K562 (cell line): Measurements from ENCODE around the gene MRPS10. TPM values are rescaled to one million over a fixed set of nuclear protein-coding genes. Genes with fewer than 3 reads are reported as not detected.

Source experiments
- ATAC-seq: fragments of 200-7000 bp; cut with Tn5 transposase; 3 replicates; pipeline ENCODE4 v1.9.1; 2020; ENCODE audit warnings: moderate library complexity
- BruUV-seq: library from RNA; stranded (reverse); fragments of 400-500 nt; replicated peaks from 2 replicates; lab custom pipeline; 2021; lab: Mats Ljungman, UMichigan
- CTCF ChIA-PET: fragments of 300-600 bp; formaldehyde crosslinking; extraction: SDS; loops from one replicate; lab custom pipeline; 2021; ENCODE audit warnings: low intra/inter-chr PET ratio; lab: Yijun Ruan, JAX
- POLR2A ChIA-PET: fragments of 300-600, 350-650 bp; sonication (Branson Sonifier 250); formaldehyde crosslinking; extraction: SDS; loops from one replicate; lab custom pipeline; 2021; ENCODE audit warnings: antibody characterized with exemption, inconsistent platforms; lab: Yijun Ruan, JAX
- DNase-seq, 4 experiments: peaks; one replicate each; pipeline versions ENCODE4 v3.0.0 to v3.0.0-alpha.2; 2011 to 2018; ENCODE audit warnings: low spot score in 3 of 4, mixed read lengths in 3 of 4; ENCODE audit errors: extremely low read depth in 1 of 4
- FAIRE-seq: peaks from 2 replicates; lab custom pipeline; 2011; peaks lifted over from hg19 to GRCh38; lab: Jason Lieb, UNC
- H2AFZ ChIP-seq: 2 replicates; pipeline ENCODE4 v1.6.0; 2011; ENCODE audit warnings: low read depth, low read length, control low read depth, inconsistent platforms
- H3K27ac ChIP-seq: fragments of 200-600 bp; 3 replicates; pipeline ENCODE4 v1.8.0; 2011; ENCODE audit warnings: low read depth, mild to moderate bottlenecking, control low read depth, inconsistent platforms, low read length, moderate library complexity, mixed read lengths; ENCODE audit errors: extremely low read depth
- H3K27me3 ChIP-seq, 2 experiments: fragments of 300-600 bp in 1 of 2; 2 replicates in 1 of 2; 3 replicates in 1 of 2; pipeline versions ENCODE4 v1.6.0 to v1.8.0; 2011; ENCODE audit warnings: inconsistent platforms in 2 of 2, low read length in 2 of 2, mild to moderate bottlenecking in 1 of 2, mixed read lengths in 1 of 2, moderate library complexity in 1 of 2; ENCODE audit not compliant: control insufficient read depth in 2 of 2, insufficient read depth in 2 of 2
- H3K36me3 ChIP-seq: fragments of 300-600 bp; 3 replicates; pipeline ENCODE4 v1.8.0; 2011; ENCODE audit warnings: mild to moderate bottlenecking, low read length, inconsistent platforms; ENCODE audit not compliant: control insufficient read depth, insufficient read depth
- H3K4me1 ChIP-seq, 2 experiments: fragments of 200-600 bp in 1 of 2; replicated peaks in 1 of 2; 2 replicates in 1 of 2; 3 replicates in 1 of 2; pipeline versions ENCODE4 v1.5.1 to v1.8.0; 2011; ENCODE audit warnings: inconsistent platforms in 2 of 2, low read length in 2 of 2, mild to moderate bottlenecking in 1 of 2, mixed read lengths in 1 of 2, moderate library complexity in 1 of 2; ENCODE audit not compliant: control insufficient read depth in 2 of 2, insufficient read depth in 2 of 2
- H3K4me2 ChIP-seq: 2 replicates; pipeline ENCODE4 v1.6.1; 2011; ENCODE audit warnings: low read length, control low read depth, inconsistent platforms, mixed read lengths; ENCODE audit not compliant: insufficient read depth
- H3K4me3 ChIP-seq: fragments of 200-600 bp; sonication (generic), shearing (Covaris generic); 2 replicates; pipeline ENCODE4 v1.5.1; 2016; ENCODE audit warnings: control low read depth, inconsistent platforms
- H3K79me2 ChIP-seq: fragments of 200-600 bp; 3 replicates; pipeline ENCODE4 v1.8.0; 2011; ENCODE audit warnings: low read length, inconsistent platforms; ENCODE audit not compliant: control insufficient read depth, insufficient read depth
- H3K9ac ChIP-seq, 2 experiments: 2 replicates each; pipeline versions ENCODE4 v1.6.0 to v1.6.1; 2011; ENCODE audit warnings: low read depth in 2 of 2, low read length in 2 of 2, control low read depth in 1 of 2, inconsistent platforms in 1 of 2, mild to moderate bottlenecking in 1 of 2, mixed read lengths in 1 of 2; ENCODE audit not compliant: insufficient read depth in 1 of 2
- H3K9me1 ChIP-seq: one replicate; pipeline ENCODE4 v1.6.0; 2011; ENCODE audit warnings: inconsistent platforms, mild to moderate bottlenecking, low read length, moderate library complexity; ENCODE audit not compliant: control insufficient read depth, insufficient read depth
- H3K9me3 ChIP-seq: replicated peaks from 2 replicates; pipeline ENCODE4 v1.5.1; 2011; ENCODE audit warnings: low read depth, low read length, inconsistent platforms; ENCODE audit not compliant: control insufficient read depth, insufficient read depth
- H4K20me1 ChIP-seq: replicated peaks from 2 replicates; pipeline ENCODE4 v1.6.1; 2011; ENCODE audit warnings: low read length, inconsistent platforms, mixed read lengths; ENCODE audit not compliant: control insufficient read depth, insufficient read depth
- CCAR2 ChIP-seq: fragments of 200-400 bp; formaldehyde crosslinking; IDR thresholded peaks from 2 replicates; pipeline ENCODE4 v1.6.1; 2017; ENCODE audit warnings: mild to moderate bottlenecking, low read depth, low read length
- CREB3 ChIP-seq: fragments of 450-650 bp; conservative IDR thresholded peaks from 2 replicates; pipeline ENCODE4 v1.6.1; 2016; ENCODE audit warnings: missing genetic modification characterization, low read depth, mild to moderate bottlenecking, missing compliant biosample characterization, moderate library complexity
- MXI1 ChIP-seq: IDR thresholded peaks from 2 replicates; pipeline ENCODE4 v1.6.1; 2011; ENCODE audit warnings: low read depth, mild to moderate bottlenecking, improper control_type of control experiment, low read length
- PCBP1 ChIP-seq: fragments of 200-400 bp; formaldehyde crosslinking; IDR thresholded peaks from 2 replicates; pipeline ENCODE4 v1.6.1; 2018; ENCODE audit warnings: mild to moderate bottlenecking, low read depth, low read length; ENCODE audit not compliant: poor library complexity, severe bottlenecking
- PYGO2 ChIP-seq: fragments of 450-650 bp; IDR thresholded peaks from 2 replicates; pipeline ENCODE4 v1.6.1; 2016; ENCODE audit warnings: mild to moderate bottlenecking, missing genetic modification characterization, moderate library complexity, missing compliant biosample characterization
- REST ChIP-seq, 2 experiments: fragments of 450-650 bp; formaldehyde crosslinking in 1 of 2; IDR thresholded peaks; 2 replicates each; pipeline versions ENCODE4 v1.4.0 to v1.6.1; 2014 to 2020; ENCODE audit warnings: mild to moderate bottlenecking in 2 of 2, borderline replicate concordance in 1 of 2, low read depth in 1 of 2
- ZNF274 ChIP-seq: IDR thresholded peaks from 2 replicates; pipeline ENCODE4 v1.6.1; 2011; ENCODE audit warnings: low read depth, mild to moderate bottlenecking, low read length, moderate library complexity, borderline replicate concordance
- WGBS: fragments of 100-300 bp; shearing (Covaris generic); methylation state at CpG from one replicate; pipeline ENCODE4 v1.1.6; 2016; ENCODE audit warnings: low coverage, mixed read lengths; ENCODE audit not compliant: insufficient coverage; ENCODE audit errors: missing lambda C conversion rate; 5-methylcytosine and 5-hydroxymethylcytosine counted together
- in situ Hi-C: fragments of 300-500 bp; cut with MboI; formaldehyde crosslinking; loops from 4 replicates; pipeline ENCODE4 v1.15.0; 2018; ENCODE audit warnings: inconsistent platforms, mixed read lengths
- intact Hi-C: fragments of 100-400 bp; cut with micrococcal nuclease; formaldehyde crosslinking; loops from 2 replicates; pipeline ENCODE4 v1.14.2; 2022
- polyA plus RNA-seq, 8 experiments: library from polyadenylated mRNA; depleted of rRNA in 4 of 8; stranded (reverse) in 5 of 8; unstranded in 3 of 8; fragments of >200 nt; fragmentation: Nextera tagmentation in 2 of 8; fragmentation: Illumina TruSeq in 1 of 8; extraction: Ambion mirVana in 2 of 8; extraction: Trizol in 1 of 8; gene quantifications; 2 replicates each; pipeline versions ENCODE4 v1.2.1 to v1.2.3, GENCODE V29; 2011 to 2014; ENCODE audit warnings: inconsistent platforms in 1 of 8, missing spikeins in 1 of 8
- total RNA-seq, 7 experiments: library from RNA; depleted of rRNA in 6 of 7; stranded (reverse); fragments of >200 nt in 6 of 7; fragmentation: Illumina TruSeq in 2 of 7; extraction: Trizol in 2 of 7; gene quantifications; 2 replicates each; pipeline versions ENCODE4 v1.2.1 to v1.2.3, GENCODE V29; 2011 to 2021; ENCODE audit warnings: low replicate concordance in 1 of 7
- TF ChIP-seq, protein P1 (sequence below): sonication (generic); formaldehyde crosslinking; IDR thresholded peaks from 2 replicates; pipeline ENCODE4 v1.8.0; 2022; ENCODE audit warnings: missing genetic modification reagents, mild to moderate bottlenecking, borderline replicate concordance
- TF ChIP-seq, protein P2 (sequence below): fragments of 250-450 bp; sonication (Bioruptor Pico); IDR thresholded peaks from 2 replicates; pipeline ENCODE4 v1.5.0; 2021; ENCODE audit warnings: mild to moderate bottlenecking, borderline replicate concordance

MRPS10 gene
- total and polyA plus RNA-seq, 9 of the 15 experiments (the other 6 are each of a cell fraction or from before 2014, with no cell fraction given), result 48.6 to 166 (median 93.7) TPM

DNA sequence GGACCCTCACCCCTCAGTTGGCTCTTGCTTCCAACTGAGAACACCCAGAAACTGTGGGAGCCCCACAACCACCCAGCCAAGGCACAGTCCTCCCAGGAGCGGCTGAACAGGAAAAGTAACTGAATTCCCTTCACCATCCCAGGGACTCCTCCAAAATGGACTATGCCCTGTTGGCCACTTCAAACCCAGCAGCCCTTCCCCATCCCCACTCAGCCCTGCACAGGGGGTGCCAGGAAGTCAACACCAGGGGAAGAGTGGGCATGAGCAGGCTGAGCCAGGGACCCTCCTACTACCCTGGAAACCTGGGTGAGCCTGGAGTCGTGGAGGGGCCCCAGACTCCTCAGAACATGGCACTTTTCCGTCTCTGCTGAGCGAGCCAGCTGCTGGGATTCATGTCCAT, 33.2 kb downstream of the MRPS10 start:
- no TSS peak for BruUV-seq
- Histone ChIP-seq H2AFZ (no peak overlapping the region), H3K9ac (no peak overlapping the region), H3K4me1 (peaks cover 4 to 8% of the 10 kb centered on the region in 2 experiments; a peak in 3 of 5 replicates), H3K27ac (no peak overlapping the region), H3K9me3 (no peaks in the 10 kb centered on the region), H3K27me3 (no peaks in the 10 kb centered on the region), H3K4me2 (no peak overlapping the region), H4K20me1 (no peaks in the 10 kb centered on the region), H3K4me3 (no peak overlapping the region), H3K36me3 (no peaks in the 10 kb centered on the region), H3K79me2 (no peaks in the 10 kb centered on the region), H3K9me1 (no peaks in the 10 kb centered on the region)
- intact Hi-C loops (no loop called here), in situ Hi-C loops (no loop called here)
- ATAC-seq (no peak), DNase-seq (no peak), FAIRE-seq (no peak)
- 40% methylated on average over 4 of the region's 4 CpGs for WGBS
- POLR2A ChIA-PET, result interaction anchor here (1.6 kb wide), 1 partner anchor 19 kb away, joined by 6 read pairs; no protein-coding TSS in a partner anchor
- CTCF ChIA-PET, result no interaction called here
- TF ChIP-seq ZNF274, result no peak
- TF ChIP-seq REST (IDR thresholded peaks at IDR 0.05; ENCODE audit: borderline replicate concordance), result no peak
- no peak for TF ChIP-seq REST (CRISPR knock-in tag; IDR thresholded peaks at IDR 0.05; ENCODE audit: low read depth)
- TF ChIP-seq, protein P1, sequence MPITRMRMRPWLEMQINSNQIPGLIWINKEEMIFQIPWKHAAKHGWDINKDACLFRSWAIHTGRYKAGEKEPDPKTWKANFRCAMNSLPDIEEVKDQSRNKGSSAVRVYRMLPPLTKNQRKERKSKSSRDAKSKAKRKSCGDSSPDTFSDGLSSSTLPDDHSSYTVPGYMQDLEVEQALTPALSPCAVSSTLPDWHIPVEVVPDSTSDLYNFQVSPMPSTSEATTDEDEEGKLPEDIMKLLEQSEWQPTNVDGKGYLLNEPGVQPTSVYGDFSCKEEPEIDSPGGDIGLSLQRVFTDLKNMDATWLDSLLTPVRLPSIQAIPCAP (CRISPR knock-in tag), result no peak
- no peak for TF ChIP-seq MXI1
- TF ChIP-seq, protein P2, sequence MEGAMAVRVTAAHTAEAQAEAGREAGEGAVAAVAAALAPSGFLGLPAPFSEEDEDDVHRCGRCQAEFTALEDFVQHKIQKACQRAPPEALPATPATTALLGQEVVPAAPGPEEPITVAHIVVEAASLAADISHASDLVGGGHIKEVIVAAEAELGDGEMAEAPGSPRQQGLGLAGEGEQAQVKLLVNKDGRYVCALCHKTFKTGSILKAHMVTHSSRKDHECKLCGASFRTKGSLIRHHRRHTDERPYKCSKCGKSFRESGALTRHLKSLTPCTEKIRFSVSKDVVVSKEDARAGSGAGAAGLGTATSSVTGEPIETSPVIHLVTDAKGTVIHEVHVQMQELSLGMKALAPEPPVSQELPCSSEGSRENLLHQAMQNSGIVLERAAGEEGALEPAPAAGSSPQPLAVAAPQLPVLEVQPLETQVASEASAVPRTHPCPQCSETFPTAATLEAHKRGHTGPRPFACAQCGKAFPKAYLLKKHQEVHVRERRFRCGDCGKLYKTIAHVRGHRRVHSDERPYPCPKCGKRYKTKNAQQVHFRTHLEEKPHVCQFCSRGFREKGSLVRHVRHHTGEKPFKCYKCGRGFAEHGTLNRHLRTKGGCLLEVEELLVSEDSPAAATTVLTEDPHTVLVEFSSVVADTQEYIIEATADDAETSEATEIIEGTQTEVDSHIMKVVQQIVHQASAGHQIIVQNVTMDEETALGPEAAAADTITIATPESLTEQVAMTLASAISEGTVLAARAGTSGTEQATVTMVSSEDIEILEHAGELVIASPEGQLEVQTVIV (CRISPR knock-in tag), result no peak
- no peak for TF ChIP-seq PYGO2 (tag)
- no peak for TF ChIP-seq CREB3 (tag)
- no peak for TF ChIP-seq CCAR2
- TF ChIP-seq PCBP1, result no peak
